Activated naive CD8-positive, alpha-beta T cell treated with anti-CD3 and anti-CD28 coated beads for 36 hours (primary cell): Measurements from ENCODE around the gene CDO1. TPM values are rescaled to one million over a fixed set of nuclear protein-coding genes. Genes with fewer than 3 reads are reported as not detected.

Source experiments
- DNase-seq: peaks from one replicate; pipeline ENCODE4 v3.0.0; 2021
- H3K27ac Mint-ChIP-seq: one replicate; pipeline ENCODE4 v1.8.0; 2022; ENCODE audit warnings: mild to moderate bottlenecking, moderate library complexity, mixed read lengths
- H3K27me3 Mint-ChIP-seq: one replicate; pipeline ENCODE4 v1.8.0; 2022; ENCODE audit warnings: mild to moderate bottlenecking, mixed read lengths
- H3K36me3 Mint-ChIP-seq: one replicate; pipeline ENCODE4 v1.8.0; 2021; ENCODE audit warnings: mild to moderate bottlenecking, mixed read lengths
- H3K4me1 Mint-ChIP-seq: one replicate; pipeline ENCODE4 v1.8.0; 2021; ENCODE audit warnings: mixed read lengths
- H3K4me3 Mint-ChIP-seq: one replicate; pipeline ENCODE4 v1.8.0; 2022; ENCODE audit warnings: mild to moderate bottlenecking, moderate library complexity, mixed read lengths
- H3K9me3 Mint-ChIP-seq: one replicate; pipeline ENCODE4 v1.8.0; 2022; ENCODE audit warnings: mixed read lengths
- total RNA-seq, 2 experiments: library from RNA; stranded (reverse); gene quantifications; one replicate each; pipeline ENCODE4 v1.2.3, GENCODE V29; 2021

CDO1 gene
- total RNA-seq = under 1 TPM; 0.37 to 0.56 TPM

DNA sequence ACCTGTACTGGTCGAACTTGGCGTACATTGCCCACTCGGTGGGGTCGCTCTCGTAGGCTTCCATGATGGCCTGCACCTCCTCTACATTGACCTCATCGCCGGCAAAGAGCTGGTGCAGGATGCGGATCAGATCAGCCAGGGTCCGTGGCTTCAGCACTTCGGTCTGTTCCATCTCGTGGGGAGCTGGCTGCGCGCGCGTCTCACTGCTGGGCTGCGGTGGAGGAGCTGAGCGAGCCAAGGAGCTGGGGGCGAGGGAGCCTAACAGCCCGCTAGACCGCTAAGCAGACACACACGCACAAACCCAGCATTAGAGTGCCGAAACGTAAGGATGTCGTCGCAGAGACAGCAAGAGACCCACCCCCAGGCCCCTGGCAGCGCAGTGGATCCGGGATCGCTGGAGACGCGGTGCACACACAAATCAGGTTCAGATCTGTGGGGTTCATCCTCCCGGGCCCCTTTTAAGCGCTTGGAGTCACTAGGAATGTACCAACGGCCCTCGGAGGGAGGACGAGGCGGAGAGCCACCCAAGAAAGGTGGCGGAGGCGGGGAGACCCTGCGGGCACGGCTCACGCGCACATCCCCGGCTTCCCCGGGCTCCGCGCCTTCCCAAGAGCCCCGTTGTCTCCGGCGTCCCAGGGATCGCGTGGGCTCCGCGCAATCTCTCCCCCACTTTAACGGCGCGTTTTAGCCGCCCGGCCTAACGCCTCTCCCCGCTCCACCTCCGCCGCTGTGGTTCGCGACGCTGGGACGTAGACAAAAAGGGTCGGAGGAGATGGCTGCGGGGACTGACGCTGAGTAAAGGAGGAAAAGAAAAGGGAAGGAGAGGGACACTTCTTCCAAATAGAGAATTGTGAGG, at the start of gene CDO1:
Gene CDO1, minus strand, starts transcription at position 434 of the 856 bp plus-strand sequence. Its CDS starts 262 bp downstream, at position 172.
- no peaks in the 10 kb centered on the region for H3K9me3 Mint-ChIP-seq
- peaks cover 87% of the 10 kb centered on the region for H3K27me3 Mint-ChIP-seq
- peak; percentile 44 for DNase-seq
- peaks cover 17% of the 10 kb centered on the region for H3K4me1 Mint-ChIP-seq
- no peak within 1 kb of the TSS for H3K27ac Mint-ChIP-seq
- no peaks in the 10 kb centered on the region for H3K36me3 Mint-ChIP-seq
- H3K4me3 Mint-ChIP-seq = peak within 1 kb of the TSS; percentile 72

DNA sequence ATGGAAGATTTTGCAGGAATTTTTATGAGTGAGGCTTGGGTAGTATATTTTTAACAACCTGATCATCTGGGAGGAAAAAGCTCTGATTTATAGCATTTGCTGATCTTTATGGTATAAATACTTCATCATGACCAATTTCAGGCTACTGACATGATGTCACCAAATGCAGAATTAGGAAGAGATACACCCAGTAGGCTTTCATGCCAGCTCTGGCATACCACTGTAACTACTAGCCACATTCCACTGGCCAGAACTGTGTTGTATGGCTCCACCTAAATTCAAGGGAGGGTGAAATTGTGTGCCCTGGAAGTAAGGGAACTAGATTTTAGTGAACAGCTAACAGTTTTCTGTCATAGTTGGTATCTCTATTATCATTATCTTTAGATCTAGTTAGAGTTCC, 42.9 kb upstream of the CDO1 start:
- Mint-ChIP-seq H3K27ac (no peak overlapping the region), H3K4me3 (no peak overlapping the region), H3K9me3 (no peaks in the 10 kb centered on the region), H3K27me3 (no peaks in the 10 kb centered on the region), H3K36me3 (peaks cover 5% of the 10 kb centered on the region), H3K4me1 (peaks cover 17% of the 10 kb centered on the region)
- DNase-seq = no peak

- H3K27ac Mint-ChIP-seq = no peak overlapping the region
- H3K4me3 Mint-ChIP-seq = no peak overlapping the region
- H3K27me3 Mint-ChIP-seq = no peaks in the 10 kb centered on the region
- H3K36me3 Mint-ChIP-seq = peaks cover 12% of the 10 kb centered on the region
- no peak for DNase-seq
- peaks cover 17% of the 10 kb centered on the region for H3K4me1 Mint-ChIP-seq
- H3K9me3 Mint-ChIP-seq = peaks cover 8% of the 10 kb centered on the region
Observed at GRCh38 chr5:115858396-115858795, 41.9 kb upstream of the CDO1 start.

DNA sequence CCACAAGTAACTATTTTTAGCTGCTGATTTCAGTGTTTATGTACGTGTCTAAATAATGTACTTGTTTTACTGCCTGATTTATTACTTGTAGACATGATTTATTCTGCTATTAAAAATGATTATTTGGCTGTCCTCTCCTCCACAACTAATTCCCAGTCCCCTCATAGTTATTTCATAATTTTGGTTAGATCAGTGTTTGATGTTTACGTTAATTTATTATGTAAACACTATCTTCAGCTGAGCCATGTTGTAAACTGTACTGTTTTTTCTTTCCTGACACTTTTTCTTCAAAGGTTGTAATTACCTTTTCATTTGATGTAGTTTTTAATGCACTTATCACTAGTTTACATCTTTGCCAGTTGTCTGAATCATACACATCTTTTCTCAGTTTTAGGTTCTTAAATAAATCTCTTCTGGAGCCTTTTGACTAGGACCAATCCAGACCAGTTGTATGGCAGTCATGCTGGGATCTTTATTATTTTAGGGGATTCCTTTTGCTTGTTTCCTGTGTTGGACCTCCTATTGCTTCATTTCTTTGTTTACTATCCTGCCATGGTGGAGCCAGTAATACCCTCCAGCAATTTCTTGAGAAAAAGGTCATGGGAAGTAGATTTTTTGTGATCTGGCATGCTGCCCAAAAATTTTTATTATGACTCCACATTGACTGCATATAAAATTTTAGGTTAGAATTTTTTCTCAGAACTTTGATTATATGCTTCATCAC, 41.3 kb upstream of the CDO1 start:
- peaks cover 17% of the 10 kb centered on the region for H3K36me3 Mint-ChIP-seq
- no peak for DNase-seq
- H3K27ac Mint-ChIP-seq = no peak overlapping the region
- H3K4me3 Mint-ChIP-seq = no peak overlapping the region
- H3K4me1 Mint-ChIP-seq = peaks cover 17% of the 10 kb centered on the region
- H3K9me3 Mint-ChIP-seq = peaks cover 10% of the 10 kb centered on the region
- H3K27me3 Mint-ChIP-seq = no peaks in the 10 kb centered on the region

DNA sequence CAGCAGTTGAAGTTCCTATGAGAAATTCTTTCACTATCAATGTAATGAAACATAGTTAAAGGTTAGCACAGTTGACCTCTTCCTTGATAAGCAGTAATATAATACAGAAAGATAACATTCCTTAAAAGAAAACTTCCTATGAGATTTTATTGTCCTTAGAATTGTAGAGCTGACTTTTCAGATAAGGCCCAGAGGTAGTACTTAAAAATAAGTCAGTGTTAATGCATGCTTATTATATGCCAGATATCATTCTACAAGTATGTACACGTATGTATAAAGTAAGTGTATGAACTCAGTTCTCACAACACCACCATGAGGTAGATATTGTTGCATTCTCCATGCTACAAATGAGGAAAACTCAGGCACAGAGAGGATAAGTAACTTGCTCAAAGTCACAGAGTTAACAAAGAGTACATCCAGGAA, 40.6 kb upstream of the CDO1 start:
- Mint-ChIP-seq H3K4me1 (peaks cover 20% of the 10 kb centered on the region), H3K36me3 (peaks cover 17% of the 10 kb centered on the region)

GRCh38 chr5:115855959-115856358, 39.5 kb upstream of the CDO1 start:
- H3K27me3 Mint-ChIP-seq = no peaks in the 10 kb centered on the region
- H3K9me3 Mint-ChIP-seq = peaks cover 10% of the 10 kb centered on the region
- no peak for DNase-seq
- H3K27ac Mint-ChIP-seq = no peak overlapping the region
- peaks cover 14% of the 10 kb centered on the region for H3K36me3 Mint-ChIP-seq
- no peak overlapping the region for H3K4me3 Mint-ChIP-seq
- peaks cover 26% of the 10 kb centered on the region for H3K4me1 Mint-ChIP-seq

More for the DNA sequence above, 40.6 kb upstream of the CDO1 start:
- H3K9me3 Mint-ChIP-seq = peaks cover 10% of the 10 kb centered on the region
- no peaks in the 10 kb centered on the region for H3K27me3 Mint-ChIP-seq
- DNase-seq = no peak
- H3K4me3 Mint-ChIP-seq = no peak overlapping the region
- no peak overlapping the region for H3K27ac Mint-ChIP-seq

- no peak overlapping the region for H3K4me3 Mint-ChIP-seq
- peaks cover 10% of the 10 kb centered on the region for H3K9me3 Mint-ChIP-seq
- H3K27ac Mint-ChIP-seq = no peak overlapping the region
- H3K4me1 Mint-ChIP-seq = peaks cover 30% of the 10 kb centered on the region
- H3K27me3 Mint-ChIP-seq = no peaks in the 10 kb centered on the region
- no peak for DNase-seq
- H3K36me3 Mint-ChIP-seq = peaks cover 14% of the 10 kb centered on the region
Observed at GRCh38 chr5:115854139-115854538, 37.7 kb upstream of the CDO1 start.

- H3K9me3 Mint-ChIP-seq = peaks cover 10% of the 10 kb centered on the region
- H3K4me3 Mint-ChIP-seq = no peak overlapping the region
- H3K27me3 Mint-ChIP-seq = no peaks in the 10 kb centered on the region
- H3K36me3 Mint-ChIP-seq = peaks cover 14% of the 10 kb centered on the region
- peaks cover 19% of the 10 kb centered on the region for H3K4me1 Mint-ChIP-seq
- H3K27ac Mint-ChIP-seq = no peak overlapping the region
- DNase-seq = no peak
Observed at GRCh38 chr5:115850744-115851416, 34.4 kb upstream of the CDO1 start.

DNA sequence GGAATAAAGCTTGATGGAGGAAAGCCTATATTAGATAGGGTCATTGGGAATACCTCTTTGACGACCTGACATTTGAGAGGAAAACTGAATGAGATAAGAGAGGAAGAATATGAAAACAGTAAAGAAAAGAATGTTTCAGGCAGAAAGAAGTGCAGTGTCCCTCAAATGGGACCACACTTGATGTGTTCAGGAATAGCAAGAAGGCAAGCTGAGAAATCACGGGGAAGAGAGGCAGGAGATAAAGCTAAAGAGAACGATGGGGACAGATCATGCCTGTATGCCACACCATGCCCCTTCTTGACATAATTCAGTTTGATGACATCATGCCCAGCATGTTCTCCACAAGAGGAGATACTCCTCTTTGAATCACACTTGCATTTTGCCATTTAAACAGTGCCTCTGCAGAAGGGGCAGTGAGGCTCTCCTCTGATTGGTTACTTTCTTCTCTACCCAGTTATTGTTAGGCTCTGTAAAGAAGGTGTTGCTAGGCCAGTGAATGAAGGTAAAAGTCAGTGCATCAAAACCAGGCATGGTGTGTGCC, 32.9 kb upstream of the CDO1 start:
- no peak for DNase-seq
- Mint-ChIP-seq H3K36me3 (peaks cover 12% of the 10 kb centered on the region), H3K9me3 (peaks cover 10% of the 10 kb centered on the region), H3K4me1 (peaks cover 25% of the 10 kb centered on the region), H3K4me3 (no peak overlapping the region), H3K27me3 (no peaks in the 10 kb centered on the region), H3K27ac (no peak overlapping the region)

DNA sequence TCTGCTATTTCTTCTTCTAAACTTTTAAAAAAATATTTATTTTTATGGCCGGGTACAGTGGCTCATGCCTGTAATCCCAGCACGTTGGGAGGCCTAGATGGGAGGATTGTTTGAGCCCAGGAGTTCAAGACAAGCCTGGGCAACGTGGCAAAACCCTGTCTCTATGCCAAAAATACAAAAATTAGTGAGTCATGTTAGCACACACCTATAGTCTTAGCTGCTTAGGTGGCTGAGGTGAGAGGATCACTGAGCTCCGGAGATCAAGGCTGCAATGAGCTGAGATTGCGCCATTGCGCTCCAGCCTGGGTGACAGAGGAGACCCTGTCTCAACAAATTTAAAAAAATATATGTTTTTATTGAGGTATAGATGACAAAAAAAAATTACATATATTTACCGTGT, 30.8 kb upstream of the CDO1 start:
- no peak for DNase-seq
- no peaks in the 10 kb centered on the region for H3K9me3 Mint-ChIP-seq
- no peak overlapping the region for H3K4me3 Mint-ChIP-seq
- H3K4me1 Mint-ChIP-seq = peaks cover 39% of the 10 kb centered on the region
- H3K27ac Mint-ChIP-seq = no peak overlapping the region
- H3K27me3 Mint-ChIP-seq = no peaks in the 10 kb centered on the region
- H3K36me3 Mint-ChIP-seq = no peaks in the 10 kb centered on the region

GRCh38 chr5:115844321-115844817, 27.9 kb upstream of the CDO1 start:
- Mint-ChIP-seq H3K9me3 (no peaks in the 10 kb centered on the region), H3K4me3 (no peak overlapping the region), H3K27me3 (no peaks in the 10 kb centered on the region)

DNA sequence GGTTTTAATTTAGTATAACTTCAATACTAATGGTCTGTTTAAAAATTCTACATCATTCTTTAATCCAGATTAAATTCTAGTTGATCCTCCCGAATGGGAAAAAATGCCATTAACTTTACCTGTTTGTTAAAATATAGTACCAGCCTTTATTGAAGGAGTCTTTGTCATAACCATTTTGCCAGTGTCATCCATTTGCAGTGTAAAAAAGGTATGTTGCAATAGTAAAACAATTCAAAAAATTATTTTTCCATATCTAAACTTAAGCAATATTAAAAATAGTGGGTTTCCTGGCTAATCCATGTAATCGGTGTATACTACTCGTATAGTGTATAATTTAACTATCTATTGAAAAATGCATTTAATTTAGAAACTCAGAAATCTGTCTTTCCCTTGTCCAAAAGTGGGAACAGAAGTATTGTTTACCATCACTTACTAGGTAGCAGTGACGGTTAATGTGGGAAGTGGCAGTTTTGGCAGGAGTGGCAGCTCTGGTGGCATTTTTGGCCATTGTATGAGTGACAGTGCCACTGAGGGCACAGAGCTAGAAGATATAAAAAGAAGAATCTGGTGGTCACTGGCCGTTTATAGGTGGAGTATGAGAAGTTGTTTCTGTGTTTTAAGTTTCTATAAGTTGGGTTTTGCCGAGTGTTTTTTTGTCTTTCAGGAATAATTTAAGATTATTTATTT, 27.1 kb upstream of the CDO1 start:
- peaks cover 41% of the 10 kb centered on the region for H3K4me1 Mint-ChIP-seq
- peaks cover 9% of the 10 kb centered on the region for H3K36me3 Mint-ChIP-seq
- H3K27ac Mint-ChIP-seq = no peak overlapping the region
- DNase-seq = no peak
- H3K27me3 Mint-ChIP-seq = no peaks in the 10 kb centered on the region
- H3K9me3 Mint-ChIP-seq = no peaks in the 10 kb centered on the region
- peak overlapping the region; percentile 95 for H3K4me3 Mint-ChIP-seq

More at GRCh38 chr5:115844321-115844817, 27.9 kb upstream of the CDO1 start:
- Mint-ChIP-seq H3K36me3 (peaks cover 7% of the 10 kb centered on the region), H3K27ac (no peak overlapping the region), H3K4me1 (peaks cover 39% of the 10 kb centered on the region)
- no peak for DNase-seq

DNA sequence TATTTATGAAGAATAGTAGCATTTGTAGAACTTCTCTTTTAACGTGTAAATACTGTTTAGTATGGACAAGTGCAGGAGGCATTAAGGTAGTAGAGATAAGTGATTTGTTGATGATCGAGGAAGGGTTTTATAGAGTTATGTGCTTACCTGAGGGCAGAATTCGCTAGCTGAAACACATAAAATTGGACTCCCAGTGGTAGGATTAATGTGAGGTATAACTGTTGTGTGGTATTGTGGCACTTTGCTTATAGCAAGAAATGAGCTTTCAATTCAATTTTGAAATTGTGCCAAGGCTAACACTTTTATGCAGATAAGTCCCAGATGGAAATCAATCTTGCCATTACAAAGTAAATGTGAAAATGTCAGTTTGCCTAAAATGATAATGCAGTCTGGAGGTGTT, 26.5 kb upstream of the CDO1 start:
- H3K9me3 Mint-ChIP-seq = no peaks in the 10 kb centered on the region
- H3K27me3 Mint-ChIP-seq = no peaks in the 10 kb centered on the region
- peak overlapping the region; percentile 90 for H3K27ac Mint-ChIP-seq
- peaks cover 9% of the 10 kb centered on the region for H3K36me3 Mint-ChIP-seq
- H3K4me3 Mint-ChIP-seq = peak overlapping the region; percentile 95
- H3K4me1 Mint-ChIP-seq = peaks cover 45% of the 10 kb centered on the region
- DNase-seq = no peak
